Activated naive CD4-positive, alpha-beta T cell treated with anti-CD3 and anti-CD28 coated beads, Interleukin-2, amount 10 ng/mL, durations not matched to agents 7 days and 5 days (primary cell): ENCODE data around the gene GRXCR2.
"Not testable (repeated sequence)": the region's sequence is repeated elsewhere in the genome, so short reads cannot be mapped to it uniquely, and the experiment has no call there.

Experiments
- CTCF ChIA-PET: fragments of 350-600 bp; sonication (Branson Sonifier 250); formaldehyde crosslinking; loops from one replicate; lab custom pipeline; 2021; ENCODE audit warnings: antibody characterized with exemption; lab: Charles Lee
- DNase-seq: peaks from one replicate; pipeline ENCODE4 v3.0.0-alpha.2; 2020
- H3K27ac Mint-ChIP-seq: one replicate; pipeline ENCODE4 v1.8.0; 2021; ENCODE audit warnings: mild to moderate bottlenecking, moderate library complexity, mixed read lengths
- H3K27me3 Mint-ChIP-seq: one replicate; pipeline ENCODE4 v1.8.0; 2021; ENCODE audit warnings: mild to moderate bottlenecking, mixed read lengths
- H3K36me3 Mint-ChIP-seq: one replicate; pipeline ENCODE4 v1.8.0; 2021; ENCODE audit warnings: mixed read lengths
- H3K4me1 Mint-ChIP-seq: one replicate; pipeline ENCODE4 v1.8.0; 2021; ENCODE audit warnings: mixed read lengths
- H3K4me3 Mint-ChIP-seq: one replicate; pipeline ENCODE4 v1.8.0; 2021; ENCODE audit warnings: mild to moderate bottlenecking, moderate library complexity, mixed read lengths
- H3K9me3 Mint-ChIP-seq: one replicate; pipeline ENCODE4 v1.8.0; 2021; ENCODE audit warnings: mixed read lengths

GRXCR2 gene

DNA sequence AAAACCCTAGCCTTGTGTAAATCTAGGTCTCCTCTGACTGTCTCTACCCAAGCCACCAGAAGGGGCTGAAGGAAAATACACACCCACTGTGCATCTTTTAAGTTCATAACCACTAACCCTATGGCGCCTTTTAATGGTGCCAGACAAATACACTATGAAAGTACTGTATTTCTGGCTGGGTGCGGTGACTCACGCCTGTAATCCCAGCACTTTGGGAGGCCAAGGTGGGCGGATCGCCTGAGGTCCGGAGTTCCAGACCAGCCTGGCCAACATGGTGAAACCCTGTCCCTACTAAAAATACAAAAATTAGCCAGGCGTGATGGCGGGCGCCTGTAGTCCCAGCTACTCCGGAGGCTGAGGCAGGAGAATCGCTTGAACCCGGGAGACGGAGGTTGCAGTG is 36.6 kb downstream of the GRXCR2 start:
- CTCF ChIA-PET, result interaction anchor here (2.1 kb wide), 1 partner anchor 10 kb away, joined by 8 read pairs; no protein-coding TSS in a partner anchor
- peaks cover 23% of the 10 kb centered on the region for H3K27me3 Mint-ChIP-seq
- not testable (repeated sequence) for DNase-seq, H3K4me1 Mint-ChIP-seq, H3K9me3 Mint-ChIP-seq, H3K36me3 Mint-ChIP-seq, H3K4me3 Mint-ChIP-seq, H3K27ac Mint-ChIP-seq

DNA sequence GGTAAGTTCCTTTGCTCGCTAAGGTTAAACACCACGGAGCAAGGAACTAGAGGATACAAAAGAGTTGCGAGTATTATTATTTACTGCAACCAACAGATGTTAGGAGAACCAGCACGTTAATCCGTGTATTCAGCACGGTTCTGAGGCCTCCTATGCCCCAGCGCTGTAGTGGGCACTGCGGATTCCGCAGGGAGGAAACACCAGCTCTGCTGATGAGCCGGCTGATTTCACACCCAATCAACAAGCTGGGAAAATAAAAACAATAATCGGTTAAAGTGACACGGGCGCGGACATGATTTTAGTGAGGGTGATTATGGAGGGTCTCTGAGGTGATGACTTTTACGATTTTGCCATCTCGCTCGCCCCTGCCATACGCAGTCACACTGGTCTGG is 37.0 kb downstream of the GRXCR2 start:
- H3K27me3 Mint-ChIP-seq, result peaks cover 19% of the 10 kb centered on the region

DNA sequence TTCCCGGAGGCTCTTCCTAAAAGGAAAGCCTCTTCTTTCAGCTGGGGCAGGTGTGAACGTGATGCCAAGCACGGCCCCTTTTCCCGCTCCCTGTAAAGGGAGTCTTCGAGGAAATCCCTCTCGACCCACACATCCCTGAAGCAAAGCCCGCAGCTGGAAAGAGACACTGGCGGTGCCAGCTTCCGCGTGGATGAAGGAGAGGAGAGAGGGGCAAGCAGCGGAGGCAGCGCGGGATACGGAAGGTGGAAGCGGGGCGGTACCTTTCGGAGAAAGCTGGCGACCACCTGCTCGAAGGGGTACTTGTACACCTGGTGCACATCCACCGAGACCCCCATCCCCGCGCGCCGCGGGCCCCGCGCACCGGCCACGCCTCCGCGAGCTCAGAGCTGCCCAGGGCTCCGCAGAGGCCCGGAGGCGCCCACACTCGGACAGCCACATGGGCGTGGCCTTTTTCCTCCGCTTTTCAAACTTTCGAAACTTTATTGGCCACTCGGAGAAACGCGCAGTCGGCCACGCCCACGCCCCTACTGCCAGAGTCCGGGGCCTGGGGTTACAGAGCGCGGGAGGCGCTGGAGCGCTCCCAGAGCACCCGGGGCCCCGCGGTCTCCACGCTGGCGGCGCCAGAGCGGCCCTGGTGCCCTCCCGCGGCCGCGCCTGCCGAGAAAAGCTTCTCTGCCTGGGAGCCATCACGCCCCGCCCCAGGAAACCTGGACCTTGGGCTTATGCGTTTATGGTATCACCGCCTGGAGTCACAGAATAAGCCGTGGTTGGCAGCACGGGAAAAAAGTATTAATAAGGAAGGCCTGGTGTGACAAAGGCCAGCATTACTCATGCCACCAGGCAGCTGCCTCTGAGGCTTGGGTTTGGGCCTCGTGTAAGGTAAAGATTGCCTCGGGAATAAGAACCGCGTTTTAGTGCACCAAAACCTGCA is 37.6 kb downstream of the GRXCR2 start, which contains the start of gene PRELID2:
TSS of gene PRELID2 (minus strand) at position 426 of the 931 bp plus-strand sequence. CDS start at position 335, 91 bp downstream.
- DNase-seq, result peak; percentile 55
- H3K36me3 Mint-ChIP-seq, result no peaks in the 10 kb centered on the region
- no peaks in the 10 kb centered on the region for H3K9me3 Mint-ChIP-seq
- peak within 1 kb of the TSS; percentile 52 for H3K4me3 Mint-ChIP-seq
- peaks cover 9% of the 10 kb centered on the region for H3K4me1 Mint-ChIP-seq
- CTCF ChIA-PET, result interaction anchor here (1.2 to 1.5 kb wide), 2 partner anchors 9 to 296 kb away, joined by 4 to 6 read pairs; no protein-coding TSS in a partner anchor
- peaks cover 19% of the 10 kb centered on the region for H3K27me3 Mint-ChIP-seq
- H3K27ac Mint-ChIP-seq, result no peak within 1 kb of the TSS

More for the DNA sequence above, 37.0 kb downstream of the GRXCR2 start:
- DNase-seq, result no peak
- Mint-ChIP-seq H3K4me1 (peaks cover 9% of the 10 kb centered on the region), H3K36me3 (no peaks in the 10 kb centered on the region), H3K27ac (no peak overlapping the region), H3K9me3 (no peaks in the 10 kb centered on the region), H3K4me3 (peak overlapping the region; percentile 52)
- CTCF ChIA-PET, result interaction anchor here (1.2 kb wide), 1 partner anchor 10 kb away, joined by 6 read pairs; no protein-coding TSS in a partner anchor

DNA sequence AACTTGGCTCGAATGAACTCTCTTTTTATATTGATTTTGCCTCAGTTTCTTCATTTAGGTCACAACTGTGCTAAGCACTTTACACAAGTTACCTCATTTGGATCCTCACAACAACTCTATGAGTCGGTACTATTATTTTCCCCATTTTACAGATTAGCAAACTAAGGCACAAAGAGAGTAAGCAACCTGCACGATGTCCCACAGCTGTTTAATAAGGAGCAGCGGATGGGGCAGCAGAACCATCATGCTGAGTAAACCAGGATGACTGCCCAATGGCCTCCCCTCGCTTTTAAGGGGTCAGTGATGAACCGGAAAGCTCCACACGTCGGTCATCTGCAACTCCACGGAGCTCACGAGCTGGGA is 38.3 kb downstream of the GRXCR2 start:
- no peak overlapping the region for H3K27ac Mint-ChIP-seq
- H3K9me3 Mint-ChIP-seq, result no peaks in the 10 kb centered on the region
- no peak overlapping the region for H3K4me3 Mint-ChIP-seq
- H3K4me1 Mint-ChIP-seq, result peaks cover 9% of the 10 kb centered on the region
- H3K36me3 Mint-ChIP-seq, result no peaks in the 10 kb centered on the region
- H3K27me3 Mint-ChIP-seq, result peaks cover 19% of the 10 kb centered on the region
- CTCF ChIA-PET, result interaction anchor here (1.5 kb wide), 1 partner anchor 296 kb away, joined by 4 read pairs; no protein-coding TSS in a partner anchor
- no peak for DNase-seq

DNA sequence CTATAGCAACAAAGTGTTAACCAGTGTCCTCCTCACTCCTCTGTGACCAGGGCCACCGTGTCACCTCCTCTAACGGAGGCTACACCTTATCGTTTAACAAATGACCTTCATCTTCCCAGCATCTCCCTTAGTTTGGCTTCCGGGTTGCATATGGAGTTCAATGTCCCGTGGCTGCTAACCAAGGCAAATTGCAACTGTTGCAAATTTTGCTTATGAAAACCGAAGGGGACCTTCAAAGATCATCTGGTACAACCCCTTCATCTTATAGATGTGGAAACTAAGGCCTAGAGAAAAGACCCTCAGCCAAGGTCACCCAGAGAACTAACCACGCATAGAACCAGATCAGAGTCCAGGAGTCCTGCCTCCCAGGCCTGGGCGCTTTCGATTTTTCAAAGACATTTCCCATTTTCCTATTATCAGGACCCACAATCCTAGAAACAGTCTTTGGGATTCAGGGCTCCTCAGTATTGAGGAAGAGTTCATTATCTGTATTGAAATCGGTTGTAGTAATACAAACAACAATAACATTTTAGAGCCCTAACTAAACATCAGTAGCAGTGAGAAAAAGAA is 39.1 kb downstream of the GRXCR2 start:
- Mint-ChIP-seq H3K27ac (no peak overlapping the region), H3K36me3 (no peaks in the 10 kb centered on the region), H3K27me3 (peaks cover 19% of the 10 kb centered on the region), H3K9me3 (no peaks in the 10 kb centered on the region), H3K4me1 (peaks cover 9% of the 10 kb centered on the region), H3K4me3 (peak overlapping the region; percentile 10)
- CTCF ChIA-PET, result no interaction called here
- DNase-seq, result no peak

DNA sequence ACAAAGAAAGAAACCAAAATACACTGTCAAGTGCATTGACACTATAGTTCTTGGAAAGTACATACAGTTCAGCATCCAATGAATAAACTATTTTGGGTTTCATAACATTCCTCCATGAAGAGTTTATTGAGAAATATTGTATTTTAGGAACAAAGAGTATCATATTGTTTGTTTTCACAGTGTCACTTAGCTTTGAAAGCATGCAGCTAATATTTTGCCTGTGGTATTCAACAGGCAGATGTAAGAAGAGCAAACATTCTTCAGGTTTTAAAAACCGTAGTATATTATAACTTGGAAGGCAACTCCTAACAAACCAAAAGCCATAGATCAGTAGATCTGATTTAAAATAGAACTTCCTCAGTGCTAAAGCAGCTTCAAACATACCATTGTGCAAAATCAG is 42.2 kb downstream of the GRXCR2 start:
- no peak for DNase-seq
- Mint-ChIP-seq H3K4me3 (no peak overlapping the region), H3K9me3 (no peaks in the 10 kb centered on the region), H3K27ac (no peak overlapping the region), H3K36me3 (no peaks in the 10 kb centered on the region), H3K4me1 (peaks cover under 1% of the 10 kb centered on the region), H3K27me3 (peaks cover 9% of the 10 kb centered on the region)
- CTCF ChIA-PET, result interaction anchor here (1.0 to 1.6 kb wide), 2 partner anchors 14 to 75 kb away, joined by 3 read pairs; no protein-coding TSS in a partner anchor

DNA sequence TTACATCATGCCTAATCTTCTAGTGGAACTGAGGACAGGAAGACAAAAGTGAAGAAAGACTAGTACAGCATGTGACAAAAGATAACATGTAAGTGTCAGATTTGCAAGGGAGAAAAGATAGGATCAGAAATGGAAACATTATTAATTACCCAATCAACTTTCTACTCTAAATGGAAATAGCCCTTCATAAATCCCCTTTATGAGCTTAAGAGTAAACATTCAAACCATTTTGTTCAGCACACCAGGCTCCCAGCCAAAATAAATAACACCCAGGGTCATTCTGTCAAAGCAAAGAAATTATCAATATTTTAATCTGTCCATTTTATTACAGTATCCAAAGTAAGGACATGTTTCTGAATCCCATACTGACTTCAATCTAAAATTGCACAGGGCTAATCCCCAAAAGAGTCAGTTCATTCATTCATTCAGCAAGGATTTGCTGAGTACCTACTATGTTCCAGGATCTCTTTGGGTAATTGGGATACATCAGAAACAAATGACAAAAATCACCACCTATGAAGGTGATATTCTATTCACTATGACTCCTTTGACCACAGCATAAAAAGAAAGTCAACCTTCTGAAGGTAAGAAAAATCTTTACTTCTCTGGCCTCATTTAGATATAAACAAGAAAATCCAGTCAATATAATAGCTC is 43.0 kb downstream of the GRXCR2 start:
- DNase-seq, result no peak
- H3K27me3 Mint-ChIP-seq, result peaks cover 6% of the 10 kb centered on the region
- CTCF ChIA-PET, result interaction anchor here (1.0 to 1.6 kb wide), 2 partner anchors 15 to 74 kb away, joined by 3 read pairs; no protein-coding TSS in a partner anchor
- no peak overlapping the region for H3K27ac Mint-ChIP-seq
- no peak overlapping the region for H3K4me3 Mint-ChIP-seq
- no peaks in the 10 kb centered on the region for H3K4me1 Mint-ChIP-seq
- no peaks in the 10 kb centered on the region for H3K9me3 Mint-ChIP-seq
- H3K36me3 Mint-ChIP-seq, result no peaks in the 10 kb centered on the region

DNA sequence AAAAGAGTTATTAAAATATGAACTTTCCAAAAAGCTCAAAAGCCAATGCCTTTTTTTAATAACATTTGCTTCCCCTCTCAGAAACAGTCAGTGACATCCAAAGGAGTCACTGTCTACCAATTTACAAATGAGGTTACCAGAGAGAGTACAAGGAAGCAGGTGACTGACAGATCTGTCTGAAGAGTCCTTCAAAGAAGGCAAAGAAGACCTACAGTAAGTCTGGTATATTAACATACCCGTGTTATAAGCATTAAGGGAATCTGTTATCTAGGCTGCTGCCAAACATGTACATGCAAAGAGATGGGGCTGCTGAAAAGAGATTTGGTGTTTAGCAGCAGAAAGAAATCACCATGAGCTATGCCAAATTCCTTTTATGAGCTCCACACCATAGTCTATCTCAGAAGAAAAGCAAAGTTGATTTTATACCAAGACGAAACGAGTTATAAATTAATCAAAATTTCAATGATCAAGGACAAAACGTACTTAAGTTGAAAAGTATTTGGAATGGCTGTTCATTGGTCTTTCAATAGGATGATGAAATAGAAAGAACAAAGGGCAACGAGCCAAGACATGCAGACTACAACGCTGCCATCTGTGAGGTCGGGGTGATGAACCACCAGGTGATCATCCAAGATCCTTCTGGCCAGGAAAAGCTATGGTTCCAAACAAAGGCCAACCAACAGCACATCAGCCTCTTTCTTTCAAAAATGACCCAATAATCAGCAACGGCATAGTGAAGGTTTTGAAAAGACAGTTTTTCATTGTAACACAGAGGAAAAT is 45.7 kb downstream of the GRXCR2 start:
- Mint-ChIP-seq H3K4me3 (no peak overlapping the region), H3K4me1 (no peaks in the 10 kb centered on the region)
- CTCF ChIA-PET, result interaction anchor here (1.0 to 3.2 kb wide), 5 partner anchors 8 to 1623 kb away, joined by 5 to 19 read pairs (median 7); partner anchors contain the start of gene PRELID2

DNA sequence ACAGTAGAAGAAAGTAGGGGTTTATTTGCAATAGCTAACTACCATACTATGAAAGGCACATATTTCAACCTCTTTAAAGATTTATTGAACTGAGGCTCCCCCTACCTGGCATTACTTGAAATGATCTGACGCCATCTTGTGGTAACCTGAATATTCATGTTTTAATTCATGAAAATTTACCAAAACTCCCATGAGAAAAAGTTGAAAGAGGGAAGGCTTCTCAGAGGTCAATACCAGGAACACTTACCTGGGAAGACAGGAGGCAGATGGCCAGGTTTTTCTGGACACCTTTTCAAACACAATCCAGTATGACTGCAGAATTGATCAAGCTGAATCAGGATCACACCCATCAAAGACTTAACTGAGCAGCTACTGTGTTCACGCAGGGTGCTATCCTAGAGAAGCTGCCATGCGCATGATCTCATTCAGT is 47.0 kb downstream of the GRXCR2 start:
- Mint-ChIP-seq H3K36me3 (no peaks in the 10 kb centered on the region), H3K4me1 (no peaks in the 10 kb centered on the region), H3K27me3 (no peaks in the 10 kb centered on the region), H3K9me3 (no peaks in the 10 kb centered on the region), H3K4me3 (no peak overlapping the region), H3K27ac (no peak overlapping the region)
- DNase-seq, result no peak
- CTCF ChIA-PET, result interaction anchor here (0.7 to 3.2 kb wide), 13 partner anchors 10 to 1622 kb away, joined by 3 to 19 read pairs (median 4); partner anchors contain the start of gene PRELID2

More for the DNA sequence above, 45.7 kb downstream of the GRXCR2 start:
- Mint-ChIP-seq H3K27me3 (no peaks in the 10 kb centered on the region), H3K9me3 (no peaks in the 10 kb centered on the region), H3K27ac (no peak overlapping the region), H3K36me3 (no peaks in the 10 kb centered on the region)
- no peak for DNase-seq

DNA sequence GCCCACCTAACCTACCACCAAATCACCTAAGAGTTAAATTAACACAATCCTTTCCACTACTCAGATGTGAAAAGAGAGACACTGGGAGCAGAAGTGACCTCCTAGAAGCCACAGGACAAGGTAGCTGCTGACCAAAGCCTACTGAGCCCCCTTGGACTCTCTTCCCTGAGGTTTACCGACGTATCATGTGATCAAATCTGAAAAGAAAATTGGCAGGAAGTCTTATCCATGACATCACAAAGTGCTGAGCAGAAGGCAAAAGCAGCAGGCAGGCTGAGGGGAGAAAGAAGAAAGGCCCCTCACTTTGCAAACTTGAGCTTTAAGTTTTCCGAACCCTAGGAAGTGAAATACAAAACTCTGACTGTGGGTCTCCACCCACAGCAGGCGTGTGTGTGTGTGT is 48.8 kb downstream of the GRXCR2 start:
- Mint-ChIP-seq H3K4me3 (no peak overlapping the region), H3K4me1 (no peaks in the 10 kb centered on the region), H3K27ac (no peak overlapping the region), H3K27me3 (no peaks in the 10 kb centered on the region), H3K9me3 (no peaks in the 10 kb centered on the region), H3K36me3 (no peaks in the 10 kb centered on the region)
- CTCF ChIA-PET, result interaction anchor here (1.5 kb wide), 1 partner anchor 1620 kb away, joined by 5 read pairs; no protein-coding TSS in a partner anchor
- DNase-seq, result no peak

DNA sequence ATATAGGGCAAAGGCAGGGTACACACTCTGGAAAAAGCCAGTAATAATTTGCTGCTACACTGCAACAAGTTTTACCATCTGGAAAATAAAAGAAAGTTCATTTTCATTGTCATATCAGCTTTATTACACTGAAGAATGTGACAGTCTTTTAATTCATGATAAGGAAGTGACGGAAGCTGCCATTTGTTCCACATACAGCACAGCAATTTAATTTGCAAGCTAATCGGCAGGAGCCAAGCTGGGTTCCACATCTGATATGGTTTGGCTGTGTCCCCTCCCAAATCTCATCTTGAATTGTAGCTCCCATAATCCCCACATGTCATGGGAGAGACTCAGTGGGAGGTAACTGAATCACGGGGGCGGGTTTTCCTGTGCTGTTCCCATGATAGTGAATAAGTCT is 54.2 kb downstream of the GRXCR2 start:
- Mint-ChIP-seq H3K27me3 (no peaks in the 10 kb centered on the region), H3K27ac (no peak overlapping the region), H3K4me1 (no peaks in the 10 kb centered on the region), H3K4me3 (no peak overlapping the region), H3K9me3 (no peaks in the 10 kb centered on the region), H3K36me3 (no peaks in the 10 kb centered on the region)
- no peak for DNase-seq
- CTCF ChIA-PET, result no interaction called here

DNA sequence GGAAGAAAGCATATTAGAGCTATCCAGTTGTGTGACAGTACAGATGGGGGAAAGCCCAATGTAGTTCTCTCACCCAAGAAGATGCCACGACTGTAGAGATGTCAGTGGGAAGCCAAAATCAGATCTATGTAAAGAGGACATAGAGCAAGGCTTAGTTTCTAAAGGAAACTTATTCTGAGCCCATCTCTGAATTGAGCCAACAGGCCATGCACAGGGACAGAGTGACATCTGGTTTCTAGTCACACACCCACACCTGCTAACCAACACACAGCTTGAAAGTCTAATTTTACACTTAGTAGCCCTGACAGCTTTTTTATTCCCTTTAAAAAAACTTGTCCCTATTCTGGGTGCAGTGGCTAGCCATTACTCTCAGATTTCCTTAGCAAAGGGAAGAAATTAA is 59.9 kb downstream of the GRXCR2 start:
- Mint-ChIP-seq H3K27ac (no peak overlapping the region), H3K4me3 (no peak overlapping the region), H3K36me3 (no peaks in the 10 kb centered on the region), H3K9me3 (no peaks in the 10 kb centered on the region), H3K4me1 (no peaks in the 10 kb centered on the region), H3K27me3 (no peaks in the 10 kb centered on the region)
- CTCF ChIA-PET, result no interaction called here
- no peak for DNase-seq

DNA sequence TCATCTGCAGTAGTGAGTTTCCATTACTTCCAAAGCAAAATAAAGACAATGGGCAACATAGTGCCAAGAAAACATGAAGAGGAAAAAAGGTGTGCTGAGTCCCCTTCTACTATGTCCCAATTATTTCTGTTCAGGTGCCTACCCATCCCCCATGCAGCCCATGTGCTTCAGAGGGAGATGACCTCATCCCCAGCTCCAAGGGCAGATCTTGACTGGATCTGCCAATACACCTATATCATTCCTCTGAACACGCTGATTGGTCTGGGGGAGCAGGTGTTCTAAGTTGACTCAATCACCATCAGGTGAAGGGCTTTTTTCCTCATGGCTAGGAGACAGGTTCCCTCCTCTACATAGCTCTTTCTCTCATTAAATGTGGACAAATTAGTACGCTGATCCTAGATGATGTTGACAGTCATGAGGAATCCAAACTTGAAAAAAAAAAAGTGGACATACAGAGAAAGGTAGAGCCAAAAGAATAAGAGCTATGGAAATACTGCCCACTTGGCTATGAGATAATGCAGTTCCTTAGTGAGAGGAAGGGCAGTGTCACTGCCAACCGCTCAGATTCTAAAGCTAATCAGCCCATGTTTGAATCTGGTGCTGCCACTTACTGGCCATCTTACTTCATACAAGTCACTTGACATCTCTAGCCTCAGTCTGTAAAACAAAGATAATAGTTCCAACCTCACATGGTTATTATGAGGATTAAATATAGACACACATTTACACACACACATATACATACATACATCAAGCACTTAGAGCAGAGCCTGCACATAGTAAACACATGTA is 60.8 kb downstream of the GRXCR2 start:
- CTCF ChIA-PET, result no interaction called here
- no peak overlapping the region for H3K4me3 Mint-ChIP-seq
- H3K27me3 Mint-ChIP-seq, result no peaks in the 10 kb centered on the region
- H3K4me1 Mint-ChIP-seq, result no peaks in the 10 kb centered on the region
- H3K9me3 Mint-ChIP-seq, result no peaks in the 10 kb centered on the region
- no peak overlapping the region for H3K27ac Mint-ChIP-seq
- no peaks in the 10 kb centered on the region for H3K36me3 Mint-ChIP-seq
- DNase-seq, result no peak
